T-helper 9 cell (primary cell): ENCODE results near the gene ITGAX.
"Not testable (repeated sequence)": the region's sequence is repeated elsewhere in the genome, so short reads cannot be mapped to it uniquely, and the experiment has no call there.

Experiments used
- DNase-seq: peaks from one replicate; pipeline ENCODE4 v3.0.0-alpha.2; 2020
- total RNA-seq, 2 donors: gene quantifications; one replicate each; lab custom pipeline; 2026; lab: John Stamatoyannopoulos, UW

Gene ITGAX
- 0.07 to 0.48 reads per million in 2 donors for total RNA-seq

DNA sequence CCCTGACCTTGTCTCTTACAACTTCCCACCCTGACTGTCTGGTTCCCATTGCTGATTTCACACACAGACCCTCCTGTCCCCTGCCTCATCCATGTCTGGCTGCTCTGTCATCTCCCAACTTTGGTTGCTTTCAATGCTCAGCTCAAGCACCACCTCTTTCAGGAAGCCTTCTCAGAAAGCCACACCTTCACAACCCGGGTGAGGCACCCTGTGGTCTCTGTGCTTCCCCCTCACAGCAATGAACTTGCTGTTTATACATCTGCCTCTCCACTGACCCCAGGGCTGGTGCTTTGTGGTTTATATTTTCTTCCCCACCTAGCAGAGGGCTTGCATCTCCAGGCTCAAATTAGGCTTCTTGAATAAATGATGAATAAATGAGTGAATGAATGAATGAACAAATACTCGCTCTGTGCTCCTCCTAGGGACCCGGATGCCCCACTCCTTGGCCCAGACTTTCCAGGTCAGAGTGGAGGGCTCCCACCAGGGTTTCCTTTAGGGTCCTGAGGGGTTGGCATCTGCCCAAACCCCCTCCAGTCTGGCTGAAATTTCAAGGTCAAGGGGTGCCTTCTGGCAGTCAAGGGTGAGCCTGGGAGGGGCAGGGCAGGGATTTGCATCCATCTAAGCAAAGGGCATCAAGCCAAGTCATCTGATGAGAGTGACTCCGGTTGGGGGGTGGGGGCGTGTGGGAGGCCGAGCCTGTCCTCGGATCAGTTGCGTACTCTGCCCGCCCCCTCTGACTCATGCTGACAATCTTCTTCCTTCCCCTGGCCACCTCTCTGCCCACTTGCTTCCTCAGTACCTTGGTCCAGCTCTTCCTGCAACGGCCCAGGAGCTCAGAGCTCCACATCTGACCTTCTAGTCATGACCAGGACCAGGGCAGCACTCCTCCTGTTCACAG lies at the start of gene ITGAX:
Gene ITGAX (plus strand): TSS at position 783 of the 898 bp plus-strand sequence. CDS start 79 bp downstream, at position 862.
- no peak for DNase-seq

DNA sequence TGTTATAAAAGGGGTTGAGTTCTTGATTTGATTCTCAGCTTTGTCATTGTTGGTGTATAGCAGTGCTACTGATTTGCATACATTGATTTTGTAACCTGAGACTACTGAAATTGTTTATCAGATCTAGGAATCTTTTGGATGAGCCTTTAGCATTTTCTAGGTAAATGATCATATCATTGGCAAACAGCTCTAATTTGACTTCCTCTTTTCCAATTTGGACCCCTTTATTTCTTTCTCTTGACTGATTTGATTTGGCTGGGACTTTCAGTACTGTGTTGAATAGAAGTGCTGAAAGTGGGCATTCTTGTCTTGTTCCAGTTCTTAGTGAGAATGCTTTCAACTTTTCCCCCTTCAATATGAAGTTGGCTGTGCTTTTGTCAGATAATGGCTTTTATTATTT lies 49.8 kb upstream of the ITGAX start:
- DNase-seq, result no peak

DNA sequence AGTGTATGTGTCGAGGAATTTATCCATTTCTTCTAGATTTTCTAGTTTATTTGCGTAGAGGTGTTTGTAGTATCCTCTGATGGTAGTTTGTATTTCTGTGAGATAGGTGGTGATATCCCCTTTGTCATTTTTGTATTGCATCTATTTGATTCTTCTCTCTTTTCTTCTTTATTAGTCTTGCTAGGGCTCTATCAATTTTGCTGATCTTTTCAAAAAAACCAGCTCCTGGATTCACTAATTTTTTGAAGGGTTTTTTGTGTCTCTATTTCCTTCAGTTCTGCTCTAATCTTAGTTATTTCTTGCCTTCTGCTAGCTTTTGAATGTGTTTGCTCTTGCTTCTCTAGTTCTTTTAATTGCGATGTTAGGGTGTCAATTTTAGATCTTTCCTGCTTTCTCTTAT lies 46.6 kb upstream of the ITGAX start:
- not testable (repeated sequence) for DNase-seq

DNA sequence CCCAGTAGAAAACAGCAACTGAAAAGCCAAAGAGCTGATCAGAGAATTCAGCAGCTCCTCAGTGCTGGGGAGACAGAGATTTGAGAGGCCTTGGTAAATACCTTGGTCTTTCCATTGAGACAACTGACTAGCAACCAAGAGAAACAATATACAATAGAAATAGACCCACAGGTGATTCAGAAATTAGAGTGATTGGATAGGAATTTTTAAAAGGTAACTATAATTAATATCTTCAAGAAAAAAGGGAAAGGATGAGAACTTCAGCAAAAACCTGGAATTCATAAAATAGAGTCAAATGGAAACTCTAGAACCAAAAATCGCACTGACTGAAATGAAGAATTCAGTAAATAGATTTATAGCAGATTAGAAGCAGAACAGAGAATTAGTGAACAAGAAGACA lies 32.5 kb upstream of the ITGAX start:
- DNase-seq, result no peak

DNA sequence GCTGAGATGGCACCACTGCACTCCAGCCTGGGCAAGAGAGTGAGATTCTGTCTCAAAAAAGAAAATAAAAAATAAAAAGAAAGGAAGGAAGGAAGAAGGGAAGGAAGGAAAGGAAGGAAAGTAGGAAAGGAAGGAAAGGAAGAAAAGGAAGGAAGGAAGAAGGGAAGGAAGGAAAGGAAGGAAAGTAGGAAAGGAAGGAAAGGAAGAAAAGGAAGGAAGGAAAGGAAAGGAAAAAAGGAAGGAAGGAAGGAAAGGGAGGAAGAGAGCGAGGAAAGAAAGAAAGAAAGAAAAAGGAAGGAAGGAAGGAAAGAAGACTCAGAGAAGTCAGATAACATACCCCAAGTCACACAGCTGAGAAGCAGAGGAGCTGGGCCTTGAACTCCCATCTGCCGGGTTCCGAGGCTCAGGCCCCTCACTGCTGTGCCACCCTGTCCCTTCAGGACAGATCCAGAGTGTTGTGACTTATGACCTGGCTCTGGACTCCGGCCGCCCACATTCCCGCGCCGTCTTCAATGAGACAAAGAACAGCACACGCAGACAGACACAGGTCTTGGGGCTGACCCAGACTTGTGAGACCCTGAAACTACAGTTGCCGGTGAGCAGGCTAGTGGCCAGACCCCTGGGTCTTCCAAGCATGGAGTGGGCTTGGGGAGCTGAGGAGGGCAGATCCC lies 30.9 kb upstream of the ITGAX start:
- DNase-seq, result no peak

DNA sequence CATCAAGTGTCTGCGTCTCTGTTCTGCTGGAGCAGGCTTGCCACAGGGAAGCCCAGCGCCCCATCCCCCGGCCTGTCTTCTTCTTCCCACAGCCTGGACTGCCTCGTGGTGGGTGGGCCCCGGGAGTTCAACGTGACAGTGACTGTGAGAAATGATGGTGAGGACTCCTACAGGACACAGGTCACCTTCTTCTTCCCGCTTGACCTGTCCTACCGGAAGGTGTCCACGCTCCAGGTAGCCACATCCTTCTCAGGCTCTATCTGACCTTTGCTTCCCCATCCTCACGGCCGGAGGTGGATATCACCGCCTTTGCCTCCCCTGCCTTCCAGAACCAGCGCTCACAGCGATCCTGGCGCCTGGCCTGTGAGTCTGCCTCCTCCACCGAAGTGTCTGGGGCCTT lies 29.8 kb upstream of the ITGAX start:
- no peak for DNase-seq

DNA sequence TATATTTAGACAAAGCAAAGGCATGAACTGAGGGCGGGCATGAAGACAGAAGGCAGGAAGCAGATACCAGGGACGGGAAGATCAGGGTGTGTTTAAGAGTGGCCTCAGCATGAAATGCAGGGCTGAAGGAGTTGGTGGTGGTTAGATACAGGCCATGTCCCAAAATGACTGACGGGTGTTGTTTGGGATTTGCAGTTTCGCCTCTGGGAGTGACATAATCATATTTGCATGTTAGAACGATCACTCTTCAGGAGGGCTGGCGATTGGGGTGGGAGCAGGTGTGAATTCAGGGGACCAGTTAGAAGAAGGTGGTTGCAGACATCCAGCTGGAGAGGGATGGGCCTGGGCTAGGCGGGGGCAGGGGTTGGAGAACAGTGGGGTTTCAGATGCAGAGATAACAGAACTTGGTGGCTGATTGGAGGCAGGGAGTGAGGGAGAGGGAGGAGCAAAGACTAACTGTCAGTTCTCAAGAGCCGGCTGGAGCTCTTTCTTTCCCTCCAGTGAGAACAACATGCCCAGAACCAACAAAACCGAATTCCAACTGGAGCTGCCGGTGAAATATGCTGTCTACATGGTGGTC lies 27.2 kb upstream of the ITGAX start:
- no peak for DNase-seq

DNA sequence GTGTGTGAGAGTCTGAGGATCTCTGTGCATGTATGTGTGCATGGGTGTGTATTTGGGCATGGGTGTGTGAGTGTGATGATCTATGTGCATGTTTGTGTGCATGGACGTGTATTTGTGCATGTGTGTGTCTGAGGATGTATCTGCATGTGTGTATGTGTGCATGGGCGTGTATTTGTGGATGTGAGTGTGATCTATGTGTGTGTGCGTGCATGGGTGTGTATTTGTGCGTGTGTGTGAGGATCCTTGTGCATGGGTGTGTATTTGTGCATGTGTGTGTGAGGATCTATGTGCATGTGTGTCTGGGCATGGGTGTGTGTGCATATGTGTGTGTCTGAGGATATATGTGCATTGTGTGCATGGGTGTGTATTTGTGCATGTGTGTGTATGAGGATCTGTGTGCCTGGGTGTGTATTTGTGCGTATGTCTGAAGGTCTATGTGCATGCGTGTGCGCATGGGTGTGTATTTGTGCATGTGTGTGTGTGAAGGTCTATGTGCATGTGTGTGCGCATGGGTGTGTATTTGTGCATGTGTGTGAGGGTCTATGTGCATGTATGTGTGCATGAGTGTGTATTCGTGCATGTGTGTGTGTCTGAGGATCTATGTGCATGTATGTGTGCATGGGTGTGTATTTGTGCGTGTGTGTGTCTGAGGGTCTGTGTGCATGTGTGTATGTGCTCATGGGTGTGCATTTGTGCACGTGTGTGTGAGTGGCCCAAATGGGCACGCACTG lies 26.5 kb upstream of the ITGAX start:
- no peak for DNase-seq

DNA sequence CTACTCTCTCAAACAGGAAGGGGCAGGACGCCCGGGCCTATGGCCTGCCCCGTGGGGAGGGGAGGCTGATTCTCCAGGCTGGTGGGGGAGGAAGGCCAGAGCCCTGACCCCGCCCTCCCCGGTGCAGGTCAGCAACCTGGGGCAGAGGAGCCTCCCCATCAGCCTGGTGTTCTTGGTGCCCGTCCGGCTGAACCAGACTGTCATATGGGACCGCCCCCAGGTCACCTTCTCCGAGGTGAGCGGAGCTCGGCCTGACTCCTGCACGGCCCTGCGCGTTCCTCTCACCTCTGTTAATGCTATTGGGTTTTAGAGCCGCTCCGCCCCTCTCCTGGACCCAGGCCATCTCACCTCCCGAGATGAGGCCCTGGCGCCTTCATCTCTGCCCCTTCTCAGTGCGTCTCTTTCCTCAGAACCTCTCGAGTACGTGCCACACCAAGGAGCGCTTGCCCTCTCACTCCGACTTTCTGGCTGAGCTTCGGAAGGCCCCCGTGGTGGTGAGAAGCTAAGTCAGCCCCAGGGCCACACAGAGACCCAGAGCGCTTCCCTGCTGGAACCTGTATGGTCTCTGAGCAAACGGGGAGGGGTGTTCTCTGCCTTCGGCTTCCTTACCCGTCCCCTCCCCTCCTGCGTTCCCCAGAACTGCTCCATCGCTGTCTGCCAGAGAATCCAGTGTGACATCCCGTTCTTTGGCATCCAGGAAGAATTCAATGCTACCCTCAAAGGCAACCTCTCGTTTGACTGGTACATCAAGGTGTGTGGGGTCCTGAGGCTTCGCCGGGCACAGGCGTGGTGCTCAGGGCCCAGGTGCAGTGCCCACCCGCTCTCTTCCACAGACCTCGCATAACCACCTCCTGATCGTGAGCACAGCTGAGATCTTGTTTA lies 25.1 kb upstream of the ITGAX start:
- DNase-seq, result no peak

DNA sequence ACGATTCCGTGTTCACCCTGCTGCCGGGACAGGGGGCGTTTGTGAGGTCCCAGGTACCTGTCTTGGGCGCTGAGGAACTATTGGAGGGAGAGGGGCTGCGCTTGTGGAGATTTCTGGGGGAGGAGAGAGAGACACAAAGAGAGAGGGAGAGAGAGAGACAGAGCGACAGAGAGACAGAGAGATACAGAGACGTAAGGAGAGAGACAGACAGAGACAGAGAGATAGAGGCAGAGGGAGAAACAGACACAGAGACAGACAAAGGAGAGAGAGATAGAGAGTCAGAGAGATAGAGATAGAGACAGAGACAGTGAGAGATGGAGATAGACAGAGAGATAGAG lies 24.5 kb upstream of the ITGAX start:
- DNase-seq, result no peak

DNA sequence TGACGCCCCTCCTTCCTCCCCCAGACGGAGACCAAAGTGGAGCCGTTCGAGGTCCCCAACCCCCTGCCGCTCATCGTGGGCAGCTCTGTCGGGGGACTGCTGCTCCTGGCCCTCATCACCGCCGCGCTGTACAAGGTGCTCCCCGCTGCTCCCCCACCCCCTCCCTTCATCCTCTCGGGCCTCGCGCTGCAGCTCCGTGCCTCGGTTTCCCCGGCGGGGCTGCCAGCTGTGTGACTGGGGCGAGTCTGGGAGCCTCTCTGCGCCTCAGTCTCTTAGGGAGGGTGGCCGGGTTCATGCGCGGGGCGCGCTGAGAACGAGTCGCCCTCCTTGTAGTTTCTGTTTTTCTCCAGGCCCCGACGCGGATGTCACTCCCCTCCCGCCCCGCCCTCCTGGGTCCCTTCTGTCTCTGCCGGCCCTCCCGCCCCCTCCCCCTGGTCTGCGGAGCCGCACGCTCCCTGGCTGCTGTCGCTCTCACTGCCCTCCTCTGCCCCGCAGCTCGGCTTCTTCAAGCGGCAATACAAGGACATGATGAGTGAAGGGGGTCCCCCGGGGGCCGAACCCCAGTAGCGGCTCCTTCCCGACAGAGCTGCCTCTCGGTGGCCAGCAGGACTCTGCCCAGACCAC lies 23.7 kb upstream of the ITGAX start:
- no peak for DNase-seq

DNA sequence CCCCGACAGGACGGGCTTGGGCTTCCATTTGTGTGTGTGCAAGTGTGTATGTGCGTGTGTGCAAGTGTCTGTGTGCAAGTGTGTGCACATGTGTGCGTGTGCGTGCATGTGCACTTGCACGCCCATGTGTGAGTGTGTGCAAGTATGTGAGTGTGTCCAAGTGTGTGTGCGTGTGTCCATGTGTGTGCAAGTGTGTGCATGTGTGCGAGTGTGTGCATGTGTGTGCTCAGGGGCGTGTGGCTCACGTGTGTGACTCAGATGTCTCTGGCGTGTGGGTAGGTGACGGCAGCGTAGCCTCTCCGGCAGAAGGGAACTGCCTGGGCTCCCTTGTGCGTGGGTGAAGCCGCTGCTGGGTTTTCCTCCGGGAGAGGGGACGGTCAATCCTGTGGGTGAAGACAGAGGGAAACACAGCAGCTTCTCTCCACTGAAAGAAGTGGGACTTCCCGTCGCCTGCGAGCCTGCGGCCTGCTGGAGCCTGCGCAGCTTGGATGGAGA lies 23.1 kb upstream of the ITGAX start:
- DNase-seq, result no peak

DNA sequence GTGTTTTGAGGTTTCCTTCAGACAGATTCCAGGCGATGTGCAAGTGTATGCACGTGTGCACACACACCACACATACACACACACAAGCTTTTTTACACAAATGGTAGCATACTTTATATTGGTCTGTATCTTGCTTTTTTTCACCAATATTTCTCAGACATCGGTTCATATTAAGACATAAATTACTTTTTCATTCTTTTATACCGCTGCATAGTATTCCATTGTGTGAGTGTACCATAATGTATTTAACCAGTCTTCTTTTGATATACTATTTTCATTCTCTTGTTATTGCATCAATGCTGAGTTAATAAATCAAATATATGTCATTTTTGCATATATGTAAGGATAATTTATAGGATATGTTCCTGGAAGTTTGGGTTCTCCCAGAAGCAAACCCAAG lies 22.4 kb upstream of the ITGAX start:
- no peak for DNase-seq

DNA sequence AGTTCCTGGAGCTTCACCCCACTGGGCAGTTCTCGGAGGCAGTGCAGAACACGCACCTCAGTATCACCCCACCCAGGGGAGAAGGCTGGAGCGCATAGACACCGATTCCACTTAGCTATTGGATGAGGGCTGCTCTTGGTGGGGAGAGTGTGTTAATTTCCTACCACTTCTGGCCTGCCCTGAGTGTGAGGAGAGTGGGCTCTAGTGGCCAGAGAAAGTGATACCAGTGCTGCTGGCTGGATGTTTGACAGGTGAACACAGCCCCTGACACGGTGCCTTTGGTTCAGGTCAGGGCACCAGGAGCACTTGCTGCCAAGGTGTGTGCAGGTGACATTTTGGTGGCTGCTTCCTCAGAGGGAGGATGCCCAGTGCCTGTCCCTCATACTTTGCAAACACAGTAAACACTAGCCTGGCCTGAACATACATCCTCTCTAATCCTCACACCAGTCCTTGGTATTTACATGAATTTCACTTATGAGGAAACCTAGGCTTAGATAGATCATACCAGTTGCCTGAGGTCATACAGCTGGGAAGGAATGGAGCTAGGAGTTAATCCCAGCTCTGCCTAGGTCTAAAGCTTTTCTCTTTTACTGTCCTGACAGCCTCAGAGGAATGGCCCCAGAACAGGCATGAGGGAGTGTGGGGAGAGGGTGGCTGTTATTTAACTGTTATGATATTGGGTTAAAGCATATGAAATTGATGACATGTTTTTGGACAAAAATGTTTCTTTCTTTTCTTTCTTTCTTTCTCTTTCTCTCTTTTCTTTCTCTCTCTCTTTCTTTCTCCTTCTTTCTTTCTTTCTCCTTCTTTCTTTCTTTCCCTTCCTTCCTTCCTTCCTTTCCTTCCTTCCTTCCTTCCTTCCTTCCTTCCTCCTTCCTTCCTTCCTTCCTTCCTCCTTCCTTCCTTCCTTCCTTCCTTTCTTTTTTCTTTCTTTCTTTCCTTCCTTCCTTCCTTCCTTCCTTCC lies 21.0 kb upstream of the ITGAX start:
- no peak for DNase-seq

DNA sequence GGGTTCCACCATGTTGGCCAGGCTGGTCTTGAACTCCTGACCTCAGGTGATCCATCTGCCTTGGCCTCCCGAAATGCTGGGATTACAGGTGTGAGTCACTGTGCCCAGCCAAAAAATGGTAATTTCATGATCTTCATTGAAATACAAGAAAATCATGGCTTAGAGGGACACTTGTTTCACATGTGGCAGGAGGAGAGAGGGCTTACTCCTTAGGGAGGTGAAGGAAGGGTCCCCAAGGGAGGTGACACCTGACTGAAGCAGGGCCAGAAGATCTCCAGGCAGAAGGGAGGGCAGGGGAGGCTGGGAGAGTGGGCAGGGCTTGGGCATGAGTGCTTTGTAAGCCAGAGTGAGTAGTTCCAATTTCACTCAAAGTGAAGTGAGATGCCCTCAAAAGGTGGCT lies 20.0 kb upstream of the ITGAX start:
- no peak for DNase-seq

DNA sequence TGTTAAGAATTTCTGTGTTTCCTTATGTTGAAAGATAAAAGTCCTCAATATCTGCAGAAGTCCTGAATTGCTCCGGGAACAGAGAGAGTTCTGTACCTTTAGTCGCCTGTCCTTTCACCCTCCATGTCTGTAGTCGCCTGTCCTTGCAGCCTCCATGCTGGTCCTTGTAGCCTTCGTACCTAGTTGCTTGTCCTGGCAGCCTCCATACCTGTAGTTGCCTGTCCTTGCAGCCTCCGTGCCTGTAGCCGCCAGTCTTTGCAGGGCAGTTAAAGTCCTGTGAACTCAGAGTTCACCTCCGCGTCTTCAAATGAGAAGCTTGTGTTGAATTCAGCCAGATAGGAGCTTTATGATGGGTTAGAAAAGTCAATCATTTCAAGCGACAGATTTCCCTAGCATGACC lies 19.5 kb upstream of the ITGAX start:
- no peak for DNase-seq

DNA sequence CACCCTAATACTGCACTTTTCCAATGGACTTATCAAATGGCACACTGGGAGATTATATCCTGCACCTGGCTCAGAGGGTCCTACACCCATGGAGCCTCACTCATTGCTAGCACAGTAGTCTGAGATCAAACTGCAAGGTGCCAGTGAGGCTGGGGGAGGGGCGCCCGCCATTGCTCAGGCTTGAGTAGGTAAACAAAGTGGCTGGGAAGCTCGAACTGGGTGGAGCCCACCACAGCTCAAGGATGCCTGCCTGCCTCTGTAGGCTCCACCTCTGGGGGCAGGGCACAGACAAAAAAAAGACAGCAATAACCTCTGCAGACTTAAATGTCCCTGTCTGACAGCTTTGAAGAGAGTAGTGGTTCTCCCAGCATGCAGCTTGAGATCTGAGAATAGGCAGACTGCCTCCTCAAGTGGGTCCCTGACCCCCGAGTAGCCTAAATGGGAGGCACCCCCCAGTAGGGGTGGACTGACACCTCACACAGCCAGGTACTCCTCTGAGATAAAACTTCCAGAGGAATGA lies 16.8 kb upstream of the ITGAX start:
- DNase-seq, result not testable (repeated sequence)

DNA sequence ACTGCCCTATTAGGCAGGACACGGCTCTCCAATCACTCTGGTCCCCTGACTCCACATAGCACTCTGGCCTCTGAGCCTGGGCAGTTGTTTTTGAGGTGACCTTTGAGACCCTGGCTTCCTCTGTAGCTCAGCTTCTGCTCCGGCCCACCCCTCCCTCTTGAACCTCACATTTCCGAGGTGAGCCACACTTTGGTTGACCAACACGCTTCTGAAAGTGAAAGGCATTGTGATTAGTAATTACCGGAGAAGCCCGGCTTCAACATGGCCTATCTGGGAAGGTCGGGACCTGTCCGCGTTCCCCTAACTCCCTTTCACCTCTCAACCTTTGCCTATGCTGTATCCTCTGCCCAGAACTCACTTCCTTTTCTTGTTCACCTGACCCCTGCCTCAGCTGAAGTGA lies 10.3 kb upstream of the ITGAX start:
- no peak for DNase-seq

DNA sequence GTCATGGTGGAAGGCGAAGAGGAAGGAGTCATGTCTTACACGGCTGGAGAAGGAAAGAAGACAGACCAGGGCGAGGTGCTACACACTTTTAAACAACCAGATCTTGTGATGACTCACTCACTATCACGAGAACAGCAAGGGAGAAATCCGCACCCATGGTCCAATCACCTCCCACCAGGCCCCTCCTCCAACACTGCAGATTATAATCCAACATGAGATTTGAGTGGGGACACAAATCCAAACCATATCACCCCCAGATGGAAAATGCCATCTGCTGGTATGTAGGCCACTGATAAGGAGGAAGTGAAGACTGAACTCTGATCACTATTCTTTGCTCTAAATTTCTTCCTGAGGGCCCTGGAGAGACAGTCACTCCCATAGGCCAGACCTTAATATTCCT lies 7.5 kb upstream of the ITGAX start:
- DNase-seq, result no peak

DNA sequence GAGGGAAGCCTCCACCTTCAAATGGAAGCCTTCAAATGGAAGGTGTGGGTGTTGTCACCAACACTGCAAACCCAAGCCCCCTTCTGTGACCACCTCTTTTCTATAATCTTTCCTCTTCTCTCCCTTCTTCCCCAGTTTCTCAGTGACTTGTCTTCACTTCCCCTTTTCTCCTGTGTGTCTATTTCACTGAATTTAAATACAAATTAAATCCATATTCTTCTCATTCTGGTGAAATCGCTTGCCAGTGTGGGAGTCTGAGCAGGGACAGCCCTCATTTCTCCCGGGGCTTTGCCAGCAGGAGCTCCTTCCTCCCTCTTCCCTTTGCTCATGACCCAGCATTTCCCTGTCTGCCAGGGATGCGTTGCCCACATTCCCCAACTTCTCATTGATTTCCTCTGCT lies 6.4 kb upstream of the ITGAX start:
- DNase-seq, result no peak
